Measurements from ENCODE around the gene SPRED2. TPM values are rescaled to one million over a fixed set of nuclear protein-coding genes. Genes with fewer than 3 reads are reported as not detected.
A peak's percentile ranks its signal among the peaks of the same experiment; 100 is the strongest.

SPRED2 gene
- total RNA-seq, 1 donor from 2014 or later = 18.4 TPM

DNA sequence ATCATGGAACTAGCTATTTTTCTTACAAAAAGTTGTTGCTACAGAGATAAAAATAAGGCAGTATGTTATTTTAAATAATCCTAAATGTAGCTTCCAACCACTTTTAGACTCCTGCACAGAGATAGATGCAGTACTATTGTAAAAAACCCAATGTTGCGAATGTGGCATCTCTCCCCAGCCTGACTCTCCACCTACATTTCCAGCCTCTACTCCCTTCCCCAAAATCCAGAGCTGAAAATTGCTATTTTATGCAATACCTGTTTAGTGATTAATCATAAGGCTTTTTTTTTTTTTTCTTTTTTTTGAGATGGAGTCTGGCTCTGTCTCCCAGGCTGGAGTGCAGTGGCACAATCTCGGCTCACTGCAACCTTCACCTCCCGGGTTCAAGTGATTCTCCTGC is 39.4 kb downstream of the SPRED2 start:
- H3K27me3 ChIP-seq = no peaks in the 10 kb centered on the region

GRCh38 chr2:65392609-65393008 is 39.8 kb downstream of the SPRED2 start:
- Histone ChIP-seq H3K27me3 (no peaks in the 10 kb centered on the region), H3K4me3 (no peak overlapping the region), H3K4me1 (peaks cover 63% of the 10 kb centered on the region), H3K9me3 (no peaks in the 10 kb centered on the region), H3K27ac (no peak overlapping the region), H3K36me3 (no peaks in the 10 kb centered on the region)
- intact Hi-C loops (cut with DNase I) = no loop called here
- peak in 1 of 2 donors; percentile 34 for DNase-seq (ENCODE audit: extremely low spot score in 2 of 2)
- TF ChIP-seq POLR2AphosphoS5 (IDR thresholded peaks at IDR 0.05; ENCODE audit: insufficient read depth in 1 of 2, low read depth in 1 of 2) (no peak), POLR2A (IDR thresholded peaks at IDR 0.05) (no peak)
- TF ChIP-seq, protein P1, sequence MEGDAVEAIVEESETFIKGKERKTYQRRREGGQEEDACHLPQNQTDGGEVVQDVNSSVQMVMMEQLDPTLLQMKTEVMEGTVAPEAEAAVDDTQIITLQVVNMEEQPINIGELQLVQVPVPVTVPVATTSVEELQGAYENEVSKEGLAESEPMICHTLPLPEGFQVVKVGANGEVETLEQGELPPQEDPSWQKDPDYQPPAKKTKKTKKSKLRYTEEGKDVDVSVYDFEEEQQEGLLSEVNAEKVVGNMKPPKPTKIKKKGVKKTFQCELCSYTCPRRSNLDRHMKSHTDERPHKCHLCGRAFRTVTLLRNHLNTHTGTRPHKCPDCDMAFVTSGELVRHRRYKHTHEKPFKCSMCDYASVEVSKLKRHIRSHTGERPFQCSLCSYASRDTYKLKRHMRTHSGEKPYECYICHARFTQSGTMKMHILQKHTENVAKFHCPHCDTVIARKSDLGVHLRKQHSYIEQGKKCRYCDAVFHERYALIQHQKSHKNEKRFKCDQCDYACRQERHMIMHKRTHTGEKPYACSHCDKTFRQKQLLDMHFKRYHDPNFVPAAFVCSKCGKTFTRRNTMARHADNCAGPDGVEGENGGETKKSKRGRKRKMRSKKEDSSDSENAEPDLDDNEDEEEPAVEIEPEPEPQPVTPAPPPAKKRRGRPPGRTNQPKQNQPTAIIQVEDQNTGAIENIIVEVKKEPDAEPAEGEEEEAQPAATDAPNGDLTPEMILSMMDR (IDR thresholded peaks at IDR 0.05) = no peak

More for the DNA sequence above, 39.4 kb downstream of the SPRED2 start:
- Histone ChIP-seq H3K27ac (no peak overlapping the region), H3K9me3 (no peaks in the 10 kb centered on the region), H3K4me3 (no peak overlapping the region), H3K4me1 (peaks cover 65% of the 10 kb centered on the region), H3K36me3 (no peaks in the 10 kb centered on the region)
- intact Hi-C loops (cut with DNase I) = no loop called here
- no peak for DNase-seq (ENCODE audit: extremely low spot score in 2 of 2)
- TF ChIP-seq POLR2AphosphoS5 (IDR thresholded peaks at IDR 0.05; ENCODE audit: insufficient read depth in 1 of 2, low read depth in 1 of 2) (no peak), POLR2A (IDR thresholded peaks at IDR 0.05) (no peak)
- TF ChIP-seq, protein P1 (IDR thresholded peaks at IDR 0.05) = no peak

DNA sequence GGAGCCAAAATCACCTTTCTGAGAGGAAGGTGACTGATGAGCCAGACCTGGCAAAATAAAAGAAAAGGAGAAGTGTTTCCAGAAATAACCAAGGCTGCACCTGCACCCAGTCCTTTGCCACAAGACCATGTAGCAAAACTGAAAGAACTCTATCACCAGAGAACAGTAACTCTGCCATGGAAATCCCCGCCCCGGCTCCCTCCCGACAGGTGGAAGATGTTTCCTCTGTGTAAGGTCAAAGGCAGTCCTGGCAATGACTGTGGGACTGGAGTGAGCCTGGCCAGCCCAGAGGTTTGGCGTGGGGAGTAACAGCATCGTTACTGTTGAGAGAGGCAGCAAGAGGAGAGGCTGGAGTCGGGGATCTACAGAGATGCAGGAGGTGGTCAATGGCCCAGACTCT is 42.3 kb downstream of the SPRED2 start:
- intact Hi-C loops (cut with DNase I) = no loop called here
- DNase-seq (ENCODE audit: extremely low spot score in 2 of 2) = no peak
- peaks cover 46% of the 10 kb centered on the region for H3K4me1 ChIP-seq
- no peak overlapping the region for H3K27ac ChIP-seq
- no peak overlapping the region for H3K4me3 ChIP-seq
- no peaks in the 10 kb centered on the region for H3K9me3 ChIP-seq
- no peaks in the 10 kb centered on the region for H3K36me3 ChIP-seq
- H3K27me3 ChIP-seq = no peaks in the 10 kb centered on the region
- no peak for TF ChIP-seq POLR2AphosphoS5 (IDR thresholded peaks at IDR 0.05; ENCODE audit: insufficient read depth in 1 of 2, low read depth in 1 of 2)
- TF ChIP-seq POLR2A (IDR thresholded peaks at IDR 0.05) = no peak

- intact Hi-C loops (cut with DNase I) = no loop called here
- Histone ChIP-seq H3K27ac (no peak overlapping the region), H3K9me3 (no peaks in the 10 kb centered on the region), H3K36me3 (no peaks in the 10 kb centered on the region), H3K4me1 (peaks cover 51% of the 10 kb centered on the region), H3K27me3 (no peaks in the 10 kb centered on the region), H3K4me3 (no peak overlapping the region)
- DNase-seq (ENCODE audit: extremely low spot score in 2 of 2) = no peak
- TF ChIP-seq POLR2A (IDR thresholded peaks at IDR 0.05) = no peak
- no peak for TF ChIP-seq POLR2AphosphoS5 (IDR thresholded peaks at IDR 0.05; ENCODE audit: insufficient read depth in 1 of 2, low read depth in 1 of 2)
- TF ChIP-seq, protein P1 (IDR thresholded peaks at IDR 0.05) = no peak
Observed at GRCh38 chr2:65389476-65389875, 42.9 kb downstream of the SPRED2 start.

GRCh38 chr2:65388596-65389390 is 43.6 kb downstream of the SPRED2 start:
- intact Hi-C loops (cut with DNase I) = no loop called here
- Histone ChIP-seq H3K36me3 (no peaks in the 10 kb centered on the region), H3K4me1 (peaks cover 58% of the 10 kb centered on the region), H3K4me3 (no peak overlapping the region), H3K27me3 (no peaks in the 10 kb centered on the region), H3K27ac (no peak overlapping the region), H3K9me3 (no peaks in the 10 kb centered on the region)
- no peak for DNase-seq (ENCODE audit: extremely low spot score in 2 of 2)
- TF ChIP-seq, protein P1 (IDR thresholded peaks at IDR 0.05) = no peak
- TF ChIP-seq POLR2A (IDR thresholded peaks at IDR 0.05) (no peak), POLR2AphosphoS5 (IDR thresholded peaks at IDR 0.05; ENCODE audit: insufficient read depth in 1 of 2, low read depth in 1 of 2) (no peak)

All from vagina (tissue), 2 donors.